ENCODE data around the gene DOCK7.
A peak's percentile ranks its signal among the peaks of the same experiment; 100 is the strongest.

DOCK7 gene, protein sequence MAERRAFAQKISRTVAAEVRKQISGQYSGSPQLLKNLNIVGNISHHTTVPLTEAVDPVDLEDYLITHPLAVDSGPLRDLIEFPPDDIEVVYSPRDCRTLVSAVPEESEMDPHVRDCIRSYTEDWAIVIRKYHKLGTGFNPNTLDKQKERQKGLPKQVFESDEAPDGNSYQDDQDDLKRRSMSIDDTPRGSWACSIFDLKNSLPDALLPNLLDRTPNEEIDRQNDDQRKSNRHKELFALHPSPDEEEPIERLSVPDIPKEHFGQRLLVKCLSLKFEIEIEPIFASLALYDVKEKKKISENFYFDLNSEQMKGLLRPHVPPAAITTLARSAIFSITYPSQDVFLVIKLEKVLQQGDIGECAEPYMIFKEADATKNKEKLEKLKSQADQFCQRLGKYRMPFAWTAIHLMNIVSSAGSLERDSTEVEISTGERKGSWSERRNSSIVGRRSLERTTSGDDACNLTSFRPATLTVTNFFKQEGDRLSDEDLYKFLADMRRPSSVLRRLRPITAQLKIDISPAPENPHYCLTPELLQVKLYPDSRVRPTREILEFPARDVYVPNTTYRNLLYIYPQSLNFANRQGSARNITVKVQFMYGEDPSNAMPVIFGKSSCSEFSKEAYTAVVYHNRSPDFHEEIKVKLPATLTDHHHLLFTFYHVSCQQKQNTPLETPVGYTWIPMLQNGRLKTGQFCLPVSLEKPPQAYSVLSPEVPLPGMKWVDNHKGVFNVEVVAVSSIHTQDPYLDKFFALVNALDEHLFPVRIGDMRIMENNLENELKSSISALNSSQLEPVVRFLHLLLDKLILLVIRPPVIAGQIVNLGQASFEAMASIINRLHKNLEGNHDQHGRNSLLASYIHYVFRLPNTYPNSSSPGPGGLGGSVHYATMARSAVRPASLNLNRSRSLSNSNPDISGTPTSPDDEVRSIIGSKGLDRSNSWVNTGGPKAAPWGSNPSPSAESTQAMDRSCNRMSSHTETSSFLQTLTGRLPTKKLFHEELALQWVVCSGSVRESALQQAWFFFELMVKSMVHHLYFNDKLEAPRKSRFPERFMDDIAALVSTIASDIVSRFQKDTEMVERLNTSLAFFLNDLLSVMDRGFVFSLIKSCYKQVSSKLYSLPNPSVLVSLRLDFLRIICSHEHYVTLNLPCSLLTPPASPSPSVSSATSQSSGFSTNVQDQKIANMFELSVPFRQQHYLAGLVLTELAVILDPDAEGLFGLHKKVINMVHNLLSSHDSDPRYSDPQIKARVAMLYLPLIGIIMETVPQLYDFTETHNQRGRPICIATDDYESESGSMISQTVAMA (N-terminal part only)

DNA sequence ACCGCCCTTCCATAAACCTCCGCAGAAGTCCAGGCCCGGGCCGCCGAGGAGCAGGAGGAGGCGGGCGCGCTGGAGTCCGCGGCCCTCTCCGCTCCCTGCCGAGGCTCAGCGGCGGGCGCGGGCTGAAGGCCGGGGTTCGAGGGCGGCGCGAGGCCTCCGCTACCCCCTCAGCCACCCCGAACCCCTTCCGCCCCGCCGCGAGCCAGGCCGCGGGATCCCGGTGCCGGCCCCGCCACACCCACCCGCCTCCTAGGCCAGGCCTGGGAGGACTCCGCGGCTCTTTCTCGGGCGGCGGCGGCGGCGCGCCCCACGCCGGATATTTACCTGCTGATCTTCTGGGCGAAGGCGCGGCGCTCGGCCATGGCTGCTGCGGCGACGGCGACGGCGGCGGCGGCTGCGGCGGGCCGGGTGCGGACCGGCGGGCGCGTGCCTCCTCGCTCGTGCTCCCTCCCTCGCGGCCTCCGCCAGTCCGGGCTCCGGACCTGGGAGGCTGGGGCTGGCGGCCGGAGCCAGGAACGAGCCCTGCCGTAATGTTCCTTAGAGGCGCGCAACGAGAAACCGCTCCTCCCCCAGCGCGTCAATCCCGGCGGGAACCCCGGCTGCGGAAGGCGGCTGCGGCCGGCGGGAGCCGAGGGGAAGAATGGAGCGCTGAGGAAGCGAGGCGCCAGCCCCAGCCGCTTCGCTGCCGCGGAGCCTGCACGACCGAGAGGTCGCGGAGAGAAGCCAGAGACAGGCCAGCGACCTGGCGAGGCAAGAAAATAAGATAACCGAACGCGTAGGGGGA is at the start of gene DOCK7:
DOCK7 (minus strand) TSS at position 484 of the 784 bp plus-strand sequence; CDS start at position 362, 122 bp downstream.
- peak within 1 kb of the TSS; percentile 63 to 86 for H3K4me3 ChIP-seq (ENCODE audit: low read length in 2 of 2)
- H3K36me3 ChIP-seq (ENCODE audit: control insufficient read depth in 2 of 2, insufficient read depth in 2 of 2, low read length in 2 of 2) = no peaks in the 10 kb centered on the region
- peak within 1 kb of the TSS; percentile 83 to 84 for H3K27ac ChIP-seq (ENCODE audit: low read depth in 2 of 2, low read length in 2 of 2)
- no peaks in the 10 kb centered on the region for H3K9me3 ChIP-seq (ENCODE audit: control insufficient read depth in 2 of 2, low read length in 2 of 2)
- no peaks in the 10 kb centered on the region for H3K27me3 ChIP-seq (ENCODE audit: control insufficient read depth in 2 of 2, insufficient read depth in 2 of 2, low read length in 2 of 2)
- peak within 1 kb of the TSS; percentile 82 to 92 for H3K9ac ChIP-seq (ENCODE audit: low read depth in 1 of 2, low read length in 2 of 2)
- H3K4me1 ChIP-seq (ENCODE audit: control insufficient read depth in 2 of 2, insufficient read depth in 2 of 2, low read length in 2 of 2) = peaks cover 6 to 28% of the 10 kb centered on the region in 2 donors

DNA sequence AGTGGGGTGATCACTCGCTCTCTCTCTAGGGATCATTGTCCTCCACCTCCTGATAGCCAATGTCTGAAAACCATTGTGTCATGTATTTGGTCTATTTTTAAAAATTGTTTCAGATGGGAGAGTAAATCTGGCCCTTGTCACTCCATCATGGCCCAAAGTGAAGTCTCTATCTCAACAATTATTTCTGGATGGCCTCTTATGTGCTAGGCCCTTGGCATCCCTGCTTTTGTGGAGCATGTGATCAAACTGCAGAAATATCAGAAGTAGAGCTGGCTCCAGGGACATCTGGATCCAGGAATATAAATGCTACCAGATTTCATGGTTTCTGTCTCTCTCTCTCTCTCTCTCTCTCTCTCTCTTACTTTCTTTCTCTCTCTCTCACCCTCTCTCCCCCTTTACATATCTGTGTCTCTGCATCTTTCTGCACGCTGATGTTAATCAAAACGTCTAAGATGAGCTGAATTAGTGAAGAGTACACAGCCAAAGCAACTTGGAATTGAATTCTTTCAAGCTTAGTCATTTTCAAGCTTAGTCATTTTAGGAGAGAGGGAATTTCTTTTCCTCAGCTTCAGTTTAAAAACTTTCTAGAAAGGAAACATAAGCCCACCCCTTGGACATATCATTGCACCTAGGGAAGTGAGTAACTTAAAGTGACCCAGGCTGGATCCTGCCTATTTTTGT is 47.4 kb upstream of the DOCK7 start:
- no peak overlapping the region for H3K4me3 ChIP-seq (ENCODE audit: low read length in 2 of 2)
- H3K27ac ChIP-seq (ENCODE audit: low read depth in 2 of 2, low read length in 2 of 2) = no peak overlapping the region
- H3K9me3 ChIP-seq (ENCODE audit: control insufficient read depth in 2 of 2, low read length in 2 of 2) = no peaks in the 10 kb centered on the region
- H3K4me1 ChIP-seq (ENCODE audit: control insufficient read depth in 2 of 2, insufficient read depth in 2 of 2, low read length in 2 of 2) = peaks cover 0 to 3% of the 10 kb centered on the region in 2 donors
- no peaks in the 10 kb centered on the region for H3K36me3 ChIP-seq (ENCODE audit: control insufficient read depth in 2 of 2, insufficient read depth in 2 of 2, low read length in 2 of 2)
- no peak overlapping the region for H3K9ac ChIP-seq (ENCODE audit: low read depth in 1 of 2, low read length in 2 of 2)
- no peaks in the 10 kb centered on the region for H3K27me3 ChIP-seq (ENCODE audit: control insufficient read depth in 2 of 2, insufficient read depth in 2 of 2, low read length in 2 of 2)

DNA sequence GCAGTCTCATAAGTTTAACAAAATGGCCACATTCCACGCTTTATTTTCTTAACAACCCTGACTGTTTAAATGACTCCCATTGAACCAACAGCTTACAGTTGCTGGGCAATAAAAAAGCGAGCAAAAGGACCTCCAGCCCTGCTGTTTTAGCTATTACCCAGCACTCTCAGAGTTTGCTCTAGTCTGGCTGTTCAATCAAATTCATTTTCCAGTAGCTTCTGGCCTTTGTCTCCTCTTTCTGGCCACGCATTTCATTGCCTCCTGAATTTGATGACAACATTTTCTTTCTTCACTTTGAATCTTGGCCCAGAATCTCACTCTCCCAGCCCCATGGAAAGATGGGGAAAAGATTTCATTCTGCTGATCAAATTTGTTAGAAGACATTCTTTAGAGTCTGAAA is 44.1 kb upstream of the DOCK7 start:
- H3K27ac ChIP-seq (ENCODE audit: low read depth in 2 of 2, low read length in 2 of 2) = no peak overlapping the region
- H3K27me3 ChIP-seq (ENCODE audit: control insufficient read depth in 2 of 2, insufficient read depth in 2 of 2, low read length in 2 of 2) = no peaks in the 10 kb centered on the region
- no peak overlapping the region for H3K4me3 ChIP-seq (ENCODE audit: low read length in 2 of 2)
- no peaks in the 10 kb centered on the region for H3K9me3 ChIP-seq (ENCODE audit: control insufficient read depth in 2 of 2, low read length in 2 of 2)
- peaks cover 0 to 7% of the 10 kb centered on the region in 2 donors for H3K4me1 ChIP-seq (ENCODE audit: control insufficient read depth in 2 of 2, insufficient read depth in 2 of 2, low read length in 2 of 2)
- no peaks in the 10 kb centered on the region for H3K36me3 ChIP-seq (ENCODE audit: control insufficient read depth in 2 of 2, insufficient read depth in 2 of 2, low read length in 2 of 2)
- peak overlapping the region in 1 of 2 donors; percentile 26 for H3K9ac ChIP-seq (ENCODE audit: low read depth in 1 of 2, low read length in 2 of 2)

DNA sequence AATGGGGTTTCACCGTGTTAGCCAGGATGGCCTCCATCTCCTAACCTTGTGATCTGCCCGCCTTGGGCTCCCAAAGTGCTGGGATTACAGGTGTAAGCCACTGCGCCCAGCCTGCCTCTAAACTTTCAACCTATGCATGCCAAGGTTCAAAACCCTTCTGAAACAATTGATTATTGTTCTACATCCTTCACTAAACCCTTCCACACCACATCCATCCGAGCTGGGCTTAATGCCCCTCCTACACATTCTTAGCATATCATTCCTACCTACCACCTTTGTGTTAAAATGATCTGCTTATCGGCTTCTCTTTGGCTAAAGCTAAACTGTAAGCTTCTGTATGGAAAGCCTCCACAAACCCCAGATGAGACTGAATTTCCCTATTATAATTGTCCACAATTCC is 40.8 kb upstream of the DOCK7 start:
- H3K27ac ChIP-seq (ENCODE audit: low read depth in 2 of 2, low read length in 2 of 2) = no peak overlapping the region
- H3K4me1 ChIP-seq (ENCODE audit: control insufficient read depth in 2 of 2, insufficient read depth in 2 of 2, low read length in 2 of 2) = peaks cover 4 to 29% of the 10 kb centered on the region in 2 donors
- H3K9me3 ChIP-seq (ENCODE audit: control insufficient read depth in 2 of 2, low read length in 2 of 2) = no peaks in the 10 kb centered on the region
- H3K4me3 ChIP-seq (ENCODE audit: low read length in 2 of 2) = no peak overlapping the region
- no peak overlapping the region for H3K9ac ChIP-seq (ENCODE audit: low read depth in 1 of 2, low read length in 2 of 2)
- no peaks in the 10 kb centered on the region for H3K36me3 ChIP-seq (ENCODE audit: control insufficient read depth in 2 of 2, insufficient read depth in 2 of 2, low read length in 2 of 2)
- no peaks in the 10 kb centered on the region for H3K27me3 ChIP-seq (ENCODE audit: control insufficient read depth in 2 of 2, insufficient read depth in 2 of 2, low read length in 2 of 2)

DNA sequence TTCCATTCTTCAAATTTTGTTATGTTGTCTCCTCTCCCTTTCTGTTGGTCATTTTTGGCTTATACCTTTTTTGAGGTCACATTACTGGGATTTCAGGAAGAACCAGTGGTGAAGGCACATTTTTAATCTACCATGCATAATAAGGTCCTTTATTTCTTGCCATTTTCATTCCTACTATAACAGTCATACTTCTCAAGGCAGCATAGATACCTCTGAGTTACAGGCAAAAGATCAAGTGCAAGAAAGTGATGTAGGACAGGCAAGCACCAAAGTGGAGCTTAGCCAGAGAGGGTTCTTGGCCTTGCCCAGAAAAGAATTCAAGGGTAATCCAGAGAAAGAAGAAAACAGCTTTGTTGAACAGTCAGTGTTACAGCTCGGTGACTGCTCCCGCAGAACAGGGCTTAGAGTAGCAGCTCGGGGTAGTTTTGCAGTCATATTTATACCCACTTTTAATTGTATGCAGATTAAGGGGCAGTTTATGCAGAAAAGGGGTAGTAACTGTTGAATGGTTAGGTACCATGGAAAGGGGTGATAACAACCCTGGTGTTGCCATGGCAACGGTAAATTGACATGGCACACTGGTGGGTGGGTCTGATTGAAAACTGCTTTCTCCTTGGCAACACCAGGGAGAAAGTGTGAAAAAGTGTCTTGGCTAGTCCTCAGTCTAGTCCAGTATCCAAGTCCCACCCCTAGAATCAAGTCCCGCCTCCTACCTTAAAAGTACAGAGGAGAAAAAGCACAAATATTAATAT is 39.6 kb upstream of the DOCK7 start:
- Histone ChIP-seq H3K36me3 (ENCODE audit: control insufficient read depth in 2 of 2, insufficient read depth in 2 of 2, low read length in 2 of 2) (no peaks in the 10 kb centered on the region), H3K4me1 (ENCODE audit: control insufficient read depth in 2 of 2, insufficient read depth in 2 of 2, low read length in 2 of 2) (peaks cover 4 to 29% of the 10 kb centered on the region in 2 donors), H3K4me3 (ENCODE audit: low read length in 2 of 2) (no peak overlapping the region), H3K27ac (ENCODE audit: low read depth in 2 of 2, low read length in 2 of 2) (no peak overlapping the region), H3K27me3 (ENCODE audit: control insufficient read depth in 2 of 2, insufficient read depth in 2 of 2, low read length in 2 of 2) (no peaks in the 10 kb centered on the region), H3K9me3 (ENCODE audit: control insufficient read depth in 2 of 2, low read length in 2 of 2) (no peaks in the 10 kb centered on the region), H3K9ac (ENCODE audit: low read depth in 1 of 2, low read length in 2 of 2) (no peak overlapping the region)

DNA sequence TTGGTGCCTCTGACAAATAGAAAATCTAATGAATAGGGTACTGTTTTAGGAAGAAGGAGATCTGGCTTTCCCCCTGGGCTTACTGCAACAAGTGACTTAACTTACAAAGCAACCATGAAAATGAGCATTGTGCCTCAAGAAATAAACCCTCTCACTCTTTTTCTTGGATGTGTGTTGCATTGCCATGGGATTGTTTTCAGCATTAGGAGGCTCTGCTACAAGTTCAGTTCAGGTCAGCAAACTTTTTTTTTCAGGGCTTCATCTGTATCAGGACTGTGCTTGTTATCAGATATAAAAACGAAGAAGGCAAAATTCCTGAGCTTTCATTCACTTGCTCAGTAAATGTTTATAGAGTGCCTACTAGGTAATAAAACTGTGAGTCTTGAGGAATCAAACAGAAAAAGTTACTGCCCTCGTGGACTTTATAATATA is 37.8 kb upstream of the DOCK7 start:
- H3K4me1 ChIP-seq (ENCODE audit: control insufficient read depth in 2 of 2, insufficient read depth in 2 of 2, low read length in 2 of 2) = peaks cover 13 to 34% of the 10 kb centered on the region in 2 donors
- H3K27me3 ChIP-seq (ENCODE audit: control insufficient read depth in 2 of 2, insufficient read depth in 2 of 2, low read length in 2 of 2) = no peaks in the 10 kb centered on the region
- no peaks in the 10 kb centered on the region for H3K9me3 ChIP-seq (ENCODE audit: control insufficient read depth in 2 of 2, low read length in 2 of 2)
- peak overlapping the region; percentile 31 to 43 for H3K27ac ChIP-seq (ENCODE audit: low read depth in 2 of 2, low read length in 2 of 2)
- H3K4me3 ChIP-seq (ENCODE audit: low read length in 2 of 2) = no peak overlapping the region
- H3K9ac ChIP-seq (ENCODE audit: low read depth in 1 of 2, low read length in 2 of 2) = no peak overlapping the region
- no peaks in the 10 kb centered on the region for H3K36me3 ChIP-seq (ENCODE audit: control insufficient read depth in 2 of 2, insufficient read depth in 2 of 2, low read length in 2 of 2)

DNA sequence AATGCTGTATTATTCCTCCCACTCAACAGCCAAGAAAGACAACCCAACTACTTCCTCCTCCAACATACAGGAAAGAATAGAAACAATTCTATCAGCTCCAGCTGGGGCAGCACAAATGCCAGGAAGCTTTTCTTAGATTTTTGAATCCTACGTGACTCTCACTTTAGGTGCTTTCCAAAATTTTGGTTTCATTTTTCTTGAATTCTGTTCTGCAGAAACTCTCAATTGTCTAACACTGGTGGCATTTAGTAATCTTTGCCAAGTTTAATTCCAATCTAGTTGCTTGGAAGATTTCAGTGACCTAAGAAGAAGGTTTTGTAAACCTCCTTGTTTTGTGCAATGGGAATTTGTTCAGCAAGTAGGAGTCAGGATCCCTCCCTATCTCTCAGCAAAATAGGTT is 37.1 kb upstream of the DOCK7 start:
- Histone ChIP-seq H3K4me1 (ENCODE audit: control insufficient read depth in 2 of 2, insufficient read depth in 2 of 2, low read length in 2 of 2) (peaks cover 13 to 41% of the 10 kb centered on the region in 2 donors), H3K27me3 (ENCODE audit: control insufficient read depth in 2 of 2, insufficient read depth in 2 of 2, low read length in 2 of 2) (no peaks in the 10 kb centered on the region), H3K4me3 (ENCODE audit: low read length in 2 of 2) (no peak overlapping the region), H3K36me3 (ENCODE audit: control insufficient read depth in 2 of 2, insufficient read depth in 2 of 2, low read length in 2 of 2) (no peaks in the 10 kb centered on the region), H3K9me3 (ENCODE audit: control insufficient read depth in 2 of 2, low read length in 2 of 2) (no peaks in the 10 kb centered on the region), H3K27ac (ENCODE audit: low read depth in 2 of 2, low read length in 2 of 2) (peak overlapping the region; percentile 31 to 43), H3K9ac (ENCODE audit: low read depth in 1 of 2, low read length in 2 of 2) (peak overlapping the region in 1 of 2 donors; percentile 25)

DNA sequence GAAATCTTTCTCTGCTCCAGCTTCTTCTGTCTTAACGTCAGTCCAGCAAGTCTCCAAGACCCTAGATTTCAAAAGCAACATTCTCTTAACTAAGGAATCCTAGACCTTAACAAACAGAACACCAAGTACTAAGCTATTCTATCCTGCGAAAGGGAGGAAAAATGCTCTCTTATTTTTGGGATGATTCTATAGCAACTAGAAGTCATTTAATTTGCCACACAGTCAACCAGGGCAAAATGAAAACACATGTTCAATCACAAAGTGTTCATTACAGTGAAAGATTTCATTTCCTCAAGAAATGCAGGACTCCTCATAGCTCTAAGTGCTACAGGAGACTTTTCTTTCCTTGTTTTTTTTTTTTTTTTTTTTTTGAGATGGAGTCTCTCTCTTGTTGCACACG is 36.2 kb upstream of the DOCK7 start:
- H3K9ac ChIP-seq (ENCODE audit: low read depth in 1 of 2, low read length in 2 of 2) = no peak overlapping the region
- H3K36me3 ChIP-seq (ENCODE audit: control insufficient read depth in 2 of 2, insufficient read depth in 2 of 2, low read length in 2 of 2) = no peaks in the 10 kb centered on the region
- peak overlapping the region in 1 of 2 donors; percentile 31 for H3K27ac ChIP-seq (ENCODE audit: low read depth in 2 of 2, low read length in 2 of 2)
- peaks cover 13 to 41% of the 10 kb centered on the region in 2 donors for H3K4me1 ChIP-seq (ENCODE audit: control insufficient read depth in 2 of 2, insufficient read depth in 2 of 2, low read length in 2 of 2)
- no peak overlapping the region for H3K4me3 ChIP-seq (ENCODE audit: low read length in 2 of 2)
- H3K27me3 ChIP-seq (ENCODE audit: control insufficient read depth in 2 of 2, insufficient read depth in 2 of 2, low read length in 2 of 2) = no peaks in the 10 kb centered on the region
- H3K9me3 ChIP-seq (ENCODE audit: control insufficient read depth in 2 of 2, low read length in 2 of 2) = no peaks in the 10 kb centered on the region

Data from mucosa of rectum (tissue), 2 donors.